IPS-NIHi7 (cell line): ENCODE measurements around the gene KSR1.
"Not testable (repeated sequence)": the region's sequence is repeated elsewhere in the genome, so short reads cannot be mapped to it uniquely, and the experiment has no call there.

Experiments used
- DNase-seq: peaks from one replicate; pipeline ENCODE4 v3.0.0; 2012; ENCODE audit warnings: mixed read lengths; ENCODE audit errors: extremely low spot score

Gene KSR1

GRCh38 chr17:27609611-27610303 lies 153.5 kb downstream of the KSR1 start:
- DNase-seq: peak; percentile 61

DNA sequence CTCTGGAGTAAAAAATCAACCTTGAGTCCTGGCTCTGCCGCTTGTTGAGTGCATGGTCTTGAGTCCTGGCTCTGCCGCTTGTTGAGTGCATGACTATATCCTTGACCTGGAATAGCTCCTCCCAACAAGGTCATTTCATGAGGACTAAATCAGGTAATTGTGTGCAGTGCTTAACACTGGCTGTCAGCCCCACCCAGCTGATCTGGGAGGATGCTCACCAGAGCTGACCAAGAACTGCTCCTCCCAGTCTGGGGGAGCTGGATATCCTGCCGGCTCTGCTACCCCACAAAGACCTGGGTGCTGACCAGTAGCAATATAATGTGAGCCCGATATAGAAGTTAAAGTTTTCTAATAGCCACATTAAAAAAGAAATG lies 154.0 kb downstream of the KSR1 start:
- DNase-seq: no peak

DNA sequence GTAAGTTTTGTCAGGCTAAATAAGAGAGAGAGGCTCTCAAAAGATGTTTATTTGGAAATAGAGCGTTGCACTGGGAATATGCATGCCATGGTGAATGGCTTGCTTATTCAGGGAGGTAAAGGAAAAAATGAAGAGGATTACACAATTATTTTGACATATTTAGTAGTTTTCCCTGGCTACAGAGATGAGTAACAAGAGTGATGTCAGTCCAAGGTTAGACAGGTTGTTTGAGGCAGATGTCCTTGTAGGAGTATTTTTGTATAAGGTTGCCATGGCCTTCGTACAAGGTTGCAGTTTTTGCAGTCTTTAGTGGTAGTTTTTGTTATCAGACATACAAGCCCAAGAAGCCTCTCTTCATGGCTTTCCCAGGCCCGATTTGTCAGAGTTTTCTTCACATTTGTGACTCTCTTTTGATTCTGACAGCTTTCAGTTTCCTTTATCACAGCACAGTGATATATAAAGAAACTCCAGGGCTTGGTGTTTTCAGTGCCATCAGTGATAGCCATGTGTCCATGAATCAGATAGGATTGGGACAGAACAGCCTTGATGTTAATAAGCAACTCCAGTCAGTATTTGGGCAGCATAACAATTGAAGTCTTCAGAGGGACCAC lies 156.0 kb downstream of the KSR1 start:
- no peak for DNase-seq

DNA sequence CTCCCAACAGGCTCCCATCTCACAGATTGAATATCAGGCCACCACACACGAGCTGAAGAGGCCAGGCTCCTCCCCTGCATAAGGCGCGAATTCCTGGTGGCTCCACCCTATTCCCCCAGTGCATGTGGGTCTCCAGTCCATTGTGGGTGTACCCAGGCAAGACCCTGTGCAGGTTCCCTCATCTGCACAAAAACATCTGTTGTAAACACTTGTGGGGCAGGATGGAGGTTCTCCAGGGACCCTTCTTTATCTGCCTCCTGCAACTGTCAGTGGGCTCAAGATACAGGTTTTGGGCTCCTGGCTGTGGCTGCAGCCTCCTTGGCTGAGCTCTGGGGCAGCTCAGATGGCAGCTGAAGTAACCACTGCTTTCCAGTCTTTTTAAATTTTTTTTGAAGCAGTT lies 157.2 kb downstream of the KSR1 start:
- DNase-seq: no peak

- no peak for DNase-seq
Measured at GRCh38 chr17:27615121-27615520, 158.9 kb downstream of the KSR1 start.

DNA sequence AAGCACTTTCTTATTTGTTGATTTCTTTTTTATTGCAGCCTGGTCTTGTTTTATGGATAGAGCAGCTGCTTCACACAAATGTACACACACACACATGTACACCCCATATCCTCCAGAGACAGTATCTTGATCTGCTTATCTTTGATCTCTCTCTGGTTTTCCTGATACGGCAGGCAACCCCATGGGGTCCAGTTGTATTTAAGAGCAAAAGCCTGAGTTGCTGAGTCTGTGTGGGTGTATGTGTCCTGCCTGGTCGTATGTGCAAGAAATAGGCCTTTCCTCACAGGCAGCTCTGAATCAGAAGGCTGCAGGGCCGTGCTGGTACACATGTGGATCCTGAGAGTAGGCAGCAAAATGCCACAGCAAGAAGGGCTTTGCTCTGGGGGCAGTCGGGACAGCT lies 160.2 kb downstream of the KSR1 start:
- DNase-seq: no peak

- DNase-seq: no peak
Measured at GRCh38 chr17:27618417-27618816, 162.2 kb downstream of the KSR1 start.

GRCh38 chr17:27620721-27621120 lies 164.5 kb downstream of the KSR1 start:
- DNase-seq: no peak

GRCh38 chr17:27621536-27621935 lies 165.3 kb downstream of the KSR1 start:
- no peak for DNase-seq

DNA sequence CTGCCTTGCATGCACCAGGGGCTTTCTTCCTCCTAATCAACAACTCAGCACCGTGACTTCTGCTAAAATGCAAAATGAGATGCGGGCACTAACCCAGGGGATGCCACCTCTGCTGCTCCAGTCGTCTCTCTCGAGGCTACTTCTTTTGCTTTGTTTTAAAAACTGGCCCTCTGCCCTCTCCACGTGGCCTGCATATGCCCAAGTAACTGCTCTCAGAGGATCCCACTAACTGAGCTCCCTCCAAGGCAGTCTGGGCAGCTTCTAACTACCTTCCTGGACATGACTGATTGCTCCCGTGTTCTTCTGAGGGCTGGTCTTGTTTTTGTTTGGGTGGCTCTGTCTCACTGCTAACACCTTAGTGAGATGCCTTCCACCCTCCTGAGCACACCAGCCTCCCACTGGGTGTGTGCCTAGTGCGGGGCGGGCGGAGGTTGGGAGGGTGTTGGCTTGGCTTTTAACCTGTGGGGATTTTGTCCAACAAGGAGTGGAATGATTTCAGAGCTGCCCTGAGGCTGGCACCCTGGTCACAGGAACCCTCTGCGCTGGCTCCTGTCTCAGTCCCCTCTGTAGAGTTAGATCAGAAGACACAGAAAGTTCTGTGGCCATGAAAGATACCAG lies 165.8 kb downstream of the KSR1 start:
- DNase-seq: no peak

- no peak for DNase-seq
Measured at GRCh38 chr17:27622986-27623385, 166.7 kb downstream of the KSR1 start.

DNA sequence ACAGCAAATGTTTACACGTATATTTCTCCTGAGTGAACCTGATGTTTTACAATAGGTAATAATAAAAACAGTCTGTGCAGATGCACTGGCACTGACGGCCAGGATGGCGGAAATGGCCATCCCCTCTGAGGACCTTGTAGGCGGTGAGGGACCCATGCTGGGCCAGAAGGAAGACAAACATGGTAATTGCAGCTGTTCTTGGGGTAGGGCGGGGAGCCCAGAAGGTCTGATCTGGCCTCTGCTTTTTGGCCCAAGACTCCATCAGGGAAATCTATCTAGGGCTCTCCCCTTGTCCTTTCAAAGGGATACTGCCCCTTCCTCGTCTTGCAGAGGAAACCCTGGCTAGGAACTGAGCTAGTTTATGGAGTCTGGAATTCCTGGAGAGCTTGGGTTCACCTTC lies 167.4 kb downstream of the KSR1 start:
- no peak for DNase-seq

DNA sequence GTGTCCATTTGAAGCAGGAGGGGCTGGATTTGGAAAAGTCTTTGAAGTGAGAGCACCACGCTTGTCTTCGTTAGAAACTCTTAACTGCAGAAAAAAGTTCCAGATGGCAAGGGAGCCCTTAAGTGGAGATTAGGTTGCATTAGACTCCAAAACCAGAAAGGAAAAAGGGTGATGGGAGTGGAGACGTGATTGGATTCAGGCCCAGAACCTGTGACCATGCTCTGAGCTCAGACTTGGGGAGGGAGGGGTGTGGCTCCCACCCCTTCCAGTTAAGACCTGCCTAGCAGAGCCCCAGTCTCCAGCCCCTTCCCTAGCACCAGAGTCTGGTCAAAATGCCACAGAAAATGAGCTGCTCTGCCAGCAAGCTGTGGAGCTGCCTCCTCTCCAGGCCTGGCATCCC lies 168.3 kb downstream of the KSR1 start:
- no peak for DNase-seq

GRCh38 chr17:27625856-27626255 lies 169.6 kb downstream of the KSR1 start:
- DNase-seq: no peak

- DNase-seq: no peak
Measured at GRCh38 chr17:27627514-27627913, 171.3 kb downstream of the KSR1 start.

GRCh38 chr17:27628376-27628775 lies 172.1 kb downstream of the KSR1 start:
- no peak for DNase-seq

DNA sequence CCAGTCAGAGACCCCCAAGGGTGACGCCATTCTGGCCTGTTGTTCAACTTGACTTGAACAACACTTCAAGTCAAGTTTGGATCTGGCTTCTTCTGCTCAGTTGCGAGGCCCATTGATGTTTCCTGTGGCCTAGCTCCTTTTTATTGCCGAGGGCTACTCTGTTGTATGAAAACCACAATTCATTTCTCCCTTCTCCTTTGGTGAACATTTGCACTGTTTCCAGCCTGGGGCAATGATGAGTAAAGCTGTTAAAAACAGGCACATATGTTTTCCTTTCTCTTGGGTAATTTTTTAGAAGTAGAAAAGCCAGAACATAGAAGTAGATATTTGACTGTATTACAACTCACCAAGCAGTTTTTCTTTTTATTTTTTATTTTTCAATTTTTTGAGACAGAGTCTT lies 173.0 kb downstream of the KSR1 start:
- not testable (repeated sequence) for DNase-seq

- DNase-seq: no peak
Measured at GRCh38 chr17:27630607-27631410, 174.6 kb downstream of the KSR1 start, which contains the start of gene LGALS9. Gene LGALS9 (plus strand): TSS chr17:27631188. CDS start chr17:27631266, 78 bp downstream.

DNA sequence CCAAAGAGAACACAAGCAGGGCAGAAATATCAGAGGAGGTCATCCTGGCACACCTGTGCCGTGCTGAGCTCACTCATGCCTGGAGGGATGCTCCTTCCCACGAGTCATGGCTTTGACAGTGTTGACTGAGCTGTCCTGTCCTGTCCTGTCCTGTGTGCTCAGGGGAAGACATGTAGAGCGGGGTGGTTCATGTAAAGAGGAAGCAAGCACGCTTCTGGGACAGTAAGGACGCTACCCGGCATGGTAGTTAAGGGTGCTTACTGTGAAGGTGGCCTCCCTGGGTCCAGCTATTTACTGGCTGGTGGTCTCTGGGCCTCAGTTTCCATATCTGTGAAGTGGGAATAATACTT lies 175.1 kb downstream of the KSR1 start:
- DNase-seq: no peak

DNA sequence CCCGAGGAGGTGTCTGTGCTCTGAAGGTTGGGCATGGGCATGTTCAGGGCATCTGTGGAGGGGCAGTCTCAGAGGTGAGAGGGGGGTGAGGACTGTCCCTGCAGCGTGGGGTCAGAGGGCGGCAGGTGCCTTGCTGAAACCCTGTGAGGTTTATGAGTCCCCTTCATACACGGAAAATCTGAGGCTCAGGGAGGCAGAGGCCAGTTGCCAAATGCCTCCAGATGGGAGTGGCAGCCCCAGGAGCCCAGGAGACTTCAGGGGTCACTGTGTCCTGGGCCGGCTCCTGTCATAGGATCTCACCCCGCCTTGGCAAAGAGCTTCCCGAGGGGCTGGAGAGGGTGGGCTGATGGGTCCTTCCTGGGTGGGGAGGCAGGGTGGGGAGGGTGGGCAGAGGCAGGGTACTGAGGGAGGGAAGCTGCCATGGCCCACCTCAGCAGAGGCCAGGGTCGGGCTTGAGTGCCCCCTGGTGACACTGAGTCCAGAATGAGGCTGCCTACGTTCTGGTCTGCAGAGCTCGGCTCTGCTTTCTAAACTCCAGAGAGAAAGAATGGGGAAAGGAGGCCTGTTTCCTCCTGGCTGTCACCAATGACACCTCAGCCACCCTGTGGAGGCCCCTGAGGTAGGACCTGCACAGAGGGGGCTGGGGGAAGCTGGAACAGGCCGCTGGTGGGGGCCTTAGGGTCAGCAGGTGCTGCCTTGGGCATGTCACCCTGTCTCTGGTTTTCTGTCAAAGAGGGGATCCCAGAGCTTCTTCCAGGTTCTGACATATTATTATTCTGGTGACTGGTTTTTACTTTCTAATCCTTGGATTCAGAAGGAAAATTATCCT lies 175.9 kb downstream of the KSR1 start:
- DNase-seq: no peak

DNA sequence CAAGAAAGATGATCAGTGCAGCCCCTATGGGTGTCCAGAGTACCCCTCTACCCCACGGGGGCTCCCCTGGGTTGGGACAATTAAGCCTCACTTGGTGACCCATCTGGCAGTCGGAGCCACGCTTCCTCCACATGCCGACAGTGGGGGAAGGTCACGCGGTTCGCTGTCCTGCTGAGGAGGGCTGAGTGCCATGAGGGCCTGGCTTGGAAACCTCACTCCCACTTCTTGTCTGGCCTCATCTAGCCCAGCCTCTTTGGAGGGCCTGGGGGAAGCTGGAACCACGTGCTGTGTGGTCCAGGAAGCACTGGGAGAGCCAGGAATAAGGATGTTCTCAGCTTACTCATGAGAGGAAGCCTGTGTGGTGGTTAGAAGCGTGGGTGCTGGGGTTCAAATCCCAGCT lies 176.5 kb downstream of the KSR1 start:
- DNase-seq: not testable (repeated sequence)
